Midbrain (tissue), 1 donor: ENCODE data around the gene DCP1B.

Experiments used
- DNase-seq: peaks from one replicate; lab custom pipeline; 2025; lab: John Stamatoyannopoulos, UW

The DCP1B gene

GRCh38 chr12:1934831-1935230 is 69.4 kb downstream of the DCP1B start:
- no peak for DNase-seq

DNA sequence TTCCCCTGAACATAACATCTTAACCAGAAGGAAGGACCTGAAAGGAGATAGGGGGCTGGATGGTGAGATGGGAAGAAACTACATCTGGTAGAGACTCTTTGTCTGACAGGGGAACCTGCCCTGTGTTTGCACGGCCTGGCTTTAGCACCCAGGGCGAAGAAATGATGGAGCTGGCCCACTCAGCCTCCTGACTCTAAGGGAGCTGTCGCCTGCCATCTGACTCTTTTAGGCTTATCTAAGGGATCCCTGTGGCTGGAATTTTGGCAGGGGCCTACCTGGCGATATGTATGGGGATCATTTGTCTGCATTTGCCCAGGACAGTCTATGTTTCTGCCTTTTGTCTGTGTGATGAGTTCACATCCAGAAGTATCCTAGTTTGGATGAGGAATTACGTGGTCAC is 70.2 kb downstream of the DCP1B start:
- DNase-seq, result no peak

GRCh38 chr12:1933342-1934051 is 70.8 kb downstream of the DCP1B start:
- DNase-seq, result peak; percentile 17

- DNase-seq, result peak; percentile 76
Measured at GRCh38 chr12:1932264-1932777, 71.9 kb downstream of the DCP1B start.

- no peak for DNase-seq
Measured at GRCh38 chr12:1931642-1932041, 72.6 kb downstream of the DCP1B start.

DNA sequence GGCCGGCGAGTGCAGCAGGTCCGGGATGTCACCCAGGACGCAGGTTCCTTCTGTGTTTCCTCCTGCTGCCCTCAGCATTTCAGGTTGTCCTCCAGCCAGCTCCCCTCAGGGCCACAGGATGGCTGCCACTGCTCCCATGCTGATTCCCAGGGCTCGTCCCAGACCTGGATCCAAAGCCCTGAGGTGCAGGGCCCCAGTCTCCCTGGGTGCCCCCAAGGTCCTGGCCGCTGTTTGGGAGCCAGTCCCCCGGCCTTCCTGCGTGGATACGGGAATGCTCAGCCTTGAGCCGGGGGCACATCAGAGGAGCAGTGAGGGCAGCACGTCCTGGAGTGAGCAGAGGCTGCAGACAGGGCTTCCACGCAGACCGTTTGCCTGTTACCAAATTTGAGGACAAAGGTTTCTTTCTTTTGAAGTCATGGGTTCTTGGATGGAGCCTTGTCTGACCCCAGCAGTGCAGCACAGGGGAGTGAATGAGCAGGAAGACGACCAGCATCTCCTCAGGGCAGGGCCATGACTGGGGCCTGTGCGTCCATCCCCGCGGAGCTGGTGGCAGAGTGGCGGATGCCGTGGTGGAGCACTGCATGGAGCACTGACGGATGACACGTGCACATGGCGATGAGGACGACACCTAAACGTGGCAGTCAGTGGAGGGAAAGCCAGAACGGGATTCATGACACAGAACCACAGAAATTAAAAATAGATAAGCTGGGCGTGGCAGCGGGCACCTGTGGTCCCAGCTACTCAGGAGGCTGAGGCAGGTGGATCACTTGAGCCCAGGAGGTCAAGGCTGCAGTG is 73.3 kb downstream of the DCP1B start:
- DNase-seq, result no peak

GRCh38 chr12:1929985-1930802 is 74.1 kb downstream of the DCP1B start:
- no peak for DNase-seq

GRCh38 chr12:1929241-1929984 is 74.8 kb downstream of the DCP1B start:
- no peak for DNase-seq

DNA sequence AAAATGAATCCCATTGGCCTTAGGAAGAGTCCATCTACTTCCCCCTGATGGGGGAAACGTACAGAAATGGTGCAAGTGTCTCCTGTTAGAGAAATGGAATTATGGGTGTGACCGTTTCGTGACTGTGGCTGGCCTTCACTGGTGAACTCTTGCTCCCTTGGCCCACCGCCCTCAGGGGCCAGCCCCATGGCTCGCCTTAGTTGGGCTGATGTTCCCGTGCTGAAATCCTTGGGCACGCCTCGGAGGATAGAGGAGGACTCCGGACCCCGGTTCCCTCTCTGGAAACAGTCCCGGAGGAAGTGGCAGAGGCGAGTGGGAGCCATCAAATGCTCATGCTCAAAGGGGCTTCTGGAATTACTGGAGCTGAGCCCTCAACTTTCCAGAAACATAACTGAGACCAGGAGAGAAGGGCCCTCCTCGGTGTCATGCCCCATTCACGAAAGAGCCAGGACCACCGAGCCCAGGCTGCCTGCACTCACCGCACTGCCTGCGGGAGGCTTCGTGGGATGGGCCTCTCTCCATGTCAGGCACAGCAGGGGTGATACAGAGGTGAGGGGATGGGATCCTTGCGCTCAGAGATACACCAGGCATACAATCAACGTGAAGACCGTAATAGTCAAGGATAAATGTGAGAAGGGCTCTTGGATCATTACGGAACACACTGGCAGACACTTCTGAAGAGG is 75.7 kb downstream of the DCP1B start:
- no peak for DNase-seq

DNA sequence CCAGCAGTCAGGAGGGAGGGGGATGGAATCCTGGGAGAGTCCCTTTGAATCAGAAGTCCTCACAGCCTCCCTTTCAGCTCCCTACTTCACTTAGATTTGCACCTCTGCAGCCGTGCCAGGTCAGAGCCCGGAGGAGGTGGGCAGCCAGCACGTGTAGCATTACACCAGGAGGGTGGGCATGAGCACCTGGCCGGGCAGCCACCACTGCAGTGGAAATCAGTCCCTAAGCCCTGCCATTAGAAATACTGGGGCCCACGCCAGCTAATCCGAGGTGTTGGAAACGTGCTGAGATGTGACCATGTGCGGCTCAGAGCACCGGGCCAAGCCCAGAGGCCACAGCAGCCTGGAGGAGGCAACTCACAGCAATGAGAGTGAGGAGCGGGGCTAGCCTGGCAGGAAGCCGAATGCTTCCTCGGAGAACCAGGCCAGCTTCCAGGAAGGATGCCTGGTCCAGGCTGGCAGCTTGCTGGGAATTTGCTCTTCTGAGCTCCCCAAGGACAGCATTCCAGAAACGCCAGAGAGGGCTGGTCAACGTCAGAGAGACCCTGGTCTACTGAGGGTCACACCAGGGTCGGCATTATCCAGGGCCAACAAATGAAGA is 76.4 kb downstream of the DCP1B start:
- no peak for DNase-seq

GRCh38 chr12:1927051-1927680 is 77.1 kb downstream of the DCP1B start:
- DNase-seq, result no peak

GRCh38 chr12:1926251-1926657 is 78.0 kb downstream of the DCP1B start:
- DNase-seq, result no peak

GRCh38 chr12:1925684-1926006 is 78.6 kb downstream of the DCP1B start:
- DNase-seq, result no peak

GRCh38 chr12:1924996-1925683 is 79.1 kb downstream of the DCP1B start:
- no peak for DNase-seq

DNA sequence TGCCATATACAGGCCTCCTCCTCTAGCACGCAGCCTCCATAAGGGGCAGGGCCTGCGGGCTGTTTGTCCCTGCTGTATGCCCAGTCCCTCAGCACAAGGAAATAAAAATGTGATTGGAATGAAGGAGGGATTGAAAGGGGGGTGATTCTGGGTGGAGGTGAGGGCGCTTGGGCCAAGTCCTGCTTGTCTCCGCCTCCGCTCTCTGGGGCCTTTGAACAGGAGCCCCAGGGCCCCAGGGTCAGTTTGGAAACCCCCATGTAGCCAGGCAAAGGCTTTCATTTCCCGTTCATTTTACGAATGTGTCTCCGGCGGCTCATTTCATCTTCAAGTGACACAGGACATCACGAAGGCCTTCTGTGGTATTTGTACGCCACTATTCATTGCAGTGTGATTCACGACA is 81.3 kb downstream of the DCP1B start:
- no peak for DNase-seq

DNA sequence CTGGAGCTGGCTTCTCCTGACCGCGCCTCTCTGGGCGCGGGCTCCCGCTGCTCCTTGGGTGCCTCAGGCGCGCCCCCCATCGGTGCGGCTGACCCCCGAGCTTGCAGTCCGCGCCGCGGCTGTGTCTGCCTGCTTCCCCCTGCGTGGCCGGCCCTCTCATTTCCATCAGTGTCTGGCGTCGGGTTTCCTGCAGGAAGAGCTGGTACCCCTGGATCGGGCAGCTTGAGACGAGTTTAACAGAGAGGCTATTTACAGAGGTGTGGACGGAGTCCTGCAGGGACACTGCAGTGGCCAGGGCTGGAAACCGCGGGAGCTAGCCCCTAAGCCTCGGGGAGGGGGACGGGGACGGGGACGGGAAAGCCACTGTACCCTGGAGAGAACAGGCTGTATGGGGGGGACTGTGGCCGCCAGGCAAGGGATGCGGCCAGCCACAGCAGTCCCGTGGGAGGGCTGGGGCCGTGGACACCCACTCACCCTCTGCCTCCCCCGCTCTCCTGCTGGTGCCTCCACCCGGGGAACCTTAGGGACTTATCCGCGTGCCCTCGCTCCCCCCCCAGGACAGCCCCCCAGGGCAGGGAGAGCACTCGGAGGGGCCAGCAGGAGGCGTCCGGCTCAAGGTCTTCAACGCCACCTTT is 82.1 kb downstream of the DCP1B start:
- no peak for DNase-seq

GRCh38 chr12:1920971-1921370 is 83.3 kb downstream of the DCP1B start:
- peak; percentile 8 for DNase-seq

GRCh38 chr12:1920436-1920835 is 83.8 kb downstream of the DCP1B start:
- no peak for DNase-seq

DNA sequence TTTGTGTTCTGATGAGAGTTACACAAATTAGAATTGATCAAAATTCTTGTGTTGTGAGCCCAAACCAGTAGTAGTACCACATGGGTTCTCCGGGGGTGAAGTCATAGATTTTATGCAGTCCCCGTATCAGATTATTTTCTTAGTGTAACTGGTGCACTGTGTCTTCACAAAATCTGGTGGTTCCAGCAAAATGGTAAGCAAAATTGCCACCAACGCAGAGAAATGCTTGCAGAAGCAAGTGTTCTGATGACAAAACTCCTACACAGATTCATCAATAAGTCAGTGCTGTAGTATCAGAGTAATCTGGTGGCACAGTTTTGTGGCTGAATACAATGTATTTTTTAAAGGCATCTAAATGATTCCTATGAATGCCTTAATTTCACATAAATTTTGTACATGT is 84.5 kb downstream of the DCP1B start:
- DNase-seq, result no peak
